ENCODE results near the gene CBFA2T3. TPM values are rescaled to one million over a fixed set of nuclear protein-coding genes. Genes with fewer than 3 reads are reported as not detected.

Gene CBFA2T3
- total and polyA plus RNA-seq, 10 donors = 8.4 to 59.8 (median 26.3) TPM

DNA sequence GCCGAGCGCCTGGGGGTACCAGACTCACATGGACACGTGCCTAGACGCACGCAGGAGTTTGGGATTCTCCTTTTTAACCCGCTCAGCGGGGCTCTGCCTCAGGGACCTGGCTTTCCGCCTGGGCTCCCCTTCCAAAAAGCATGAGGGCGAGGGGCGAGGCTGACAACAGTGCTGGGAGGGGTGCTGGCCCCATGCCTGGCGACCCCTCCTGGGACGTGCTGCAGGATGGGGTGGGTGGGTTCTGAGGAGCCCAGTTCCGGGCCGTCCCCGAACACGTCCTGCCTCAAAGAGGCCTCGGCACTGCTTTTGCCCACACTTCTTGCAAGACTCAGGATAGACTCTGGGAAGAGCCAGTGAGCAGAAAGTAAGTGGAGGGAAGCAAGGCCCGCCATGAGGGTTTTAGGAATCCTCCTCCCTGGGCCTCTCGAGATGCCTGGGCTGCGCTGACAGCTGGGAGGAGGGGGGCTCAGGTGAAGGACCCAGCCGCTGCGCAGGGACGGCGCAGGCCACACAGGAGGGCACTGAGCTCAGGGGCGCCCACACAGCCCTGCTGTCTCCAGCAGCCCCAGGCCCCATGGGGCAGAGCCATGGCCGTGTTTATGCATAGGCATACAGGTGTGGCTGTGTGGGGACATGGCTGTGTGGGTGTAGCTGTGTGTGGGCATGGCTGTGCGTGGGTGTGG, 95.2 kb downstream of the CBFA2T3 start:
- TF ChIP-seq CTCF (IDR thresholded peaks at IDR 0.05 in 8 of 11, conservative IDR thresholded peaks at IDR 0.05 in 3 of 11) (no peak), POLR2AphosphoS5 (IDR thresholded peaks at IDR 0.05) (no peak), POLR2A (IDR thresholded peaks at IDR 0.05) (no peak)
- Histone ChIP-seq H3K36me3 (peaks cover 0 to 100% (median 89%) of the 10 kb centered on the region in 6 donors), H3K4me1 (peaks cover 0 to 16% (median 4%) of the 10 kb centered on the region in 6 donors), H3K9me3 (no peaks in the 10 kb centered on the region), H3K4me3 (no peak overlapping the region), H3K27me3 (replicated peaks in 1 of 7) (no peaks in the 10 kb centered on the region), H3K27ac (peak overlapping the region in 1 of 8 donors; percentile 30)
- 92 to 97% (median 95%) methylated on average over 21 to 27 of the region's 27 CpGs for WGBS, 5 donors
- intact Hi-C loops (cut with DNase I; ENCODE audit: low total_unique reads) = no loop called here
- no peak for DNase-seq

- Histone ChIP-seq H3K27ac (no peak overlapping the region), H3K4me3 (no peak overlapping the region), H3K4me1 (peaks cover 0 to 15% (median 9%) of the 10 kb centered on the region in 6 donors), H3K36me3 (peaks cover 0 to 100% (median 88%) of the 10 kb centered on the region in 6 donors), H3K9me3 (no peaks in the 10 kb centered on the region), H3K27me3 (replicated peaks in 1 of 7) (no peaks in the 10 kb centered on the region)
- WGBS, 5 donors = 86 to 94% (median 91%) methylated on average over 6 to 46 of the region's 46 CpGs
- no peak for DNase-seq
- TF ChIP-seq CTCF (IDR thresholded peaks at IDR 0.05 in 8 of 11, conservative IDR thresholded peaks at IDR 0.05 in 3 of 11) (no peak), POLR2AphosphoS5 (IDR thresholded peaks at IDR 0.05) (peak in 1 of 3 donors; percentile 1)
- intact Hi-C loops (cut with DNase I; ENCODE audit: low total_unique reads) = no loop called here
These were observed 95.9 kb downstream of the CBFA2T3 start for GRCh38 chr16:88881007-88881615.

- H3K9me3 ChIP-seq = no peaks in the 10 kb centered on the region
- 81 to 92% (median 88%) methylated on average over 21 to 36 of the region's 36 CpGs for WGBS, 5 donors
- no peaks in the 10 kb centered on the region for H3K27me3 ChIP-seq (replicated peaks in 1 of 7)
- no peak overlapping the region for H3K4me3 ChIP-seq
- TF ChIP-seq POLR2A (IDR thresholded peaks at IDR 0.05) (no peak), POLR2AphosphoS5 (IDR thresholded peaks at IDR 0.05) (peak in 1 of 3 donors; percentile 15), CTCF (IDR thresholded peaks at IDR 0.05 in 8 of 11, conservative IDR thresholded peaks at IDR 0.05 in 3 of 11) (no peak)
- peaks cover 0 to 16% (median 12%) of the 10 kb centered on the region in 6 donors for H3K4me1 ChIP-seq
- no peak for DNase-seq
- H3K36me3 ChIP-seq = peaks cover 0 to 100% (median 81%) of the 10 kb centered on the region in 6 donors
- intact Hi-C loops (cut with DNase I; ENCODE audit: low total_unique reads) = no loop called here
- no peak overlapping the region for H3K27ac ChIP-seq
These were observed 96.6 kb downstream of the CBFA2T3 start for GRCh38 chr16:88880226-88881006.

DNA sequence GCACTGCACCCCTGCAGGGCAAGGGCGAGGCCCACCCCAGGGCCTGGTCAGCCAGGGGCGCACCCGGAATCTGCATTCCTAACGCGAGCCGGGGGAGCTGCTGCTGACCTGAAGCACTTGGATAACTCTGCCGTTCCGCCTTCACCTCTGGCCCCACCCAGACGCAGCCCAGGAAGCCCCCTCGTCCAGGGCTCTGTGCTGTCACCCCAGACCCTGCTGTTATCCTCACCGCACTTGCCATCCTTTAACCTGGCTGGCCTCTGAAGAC, 97.3 kb downstream of the CBFA2T3 start:
- H3K27ac ChIP-seq = no peak overlapping the region
- intact Hi-C loops (cut with DNase I; ENCODE audit: low total_unique reads) = no loop called here
- no peak for TF ChIP-seq POLR2A (IDR thresholded peaks at IDR 0.05)
- no peak for TF ChIP-seq POLR2AphosphoS5 (IDR thresholded peaks at IDR 0.05)
- TF ChIP-seq CTCF (IDR thresholded peaks at IDR 0.05 in 8 of 11, conservative IDR thresholded peaks at IDR 0.05 in 3 of 11) = no peak
- H3K4me1 ChIP-seq = peaks cover 0 to 16% (median 12%) of the 10 kb centered on the region in 6 donors
- H3K9me3 ChIP-seq = no peaks in the 10 kb centered on the region
- H3K27me3 ChIP-seq (replicated peaks in 1 of 7) = no peaks in the 10 kb centered on the region
- H3K4me3 ChIP-seq = no peak overlapping the region
- DNase-seq = no peak
- peaks cover 0 to 100% (median 74%) of the 10 kb centered on the region in 6 donors for H3K36me3 ChIP-seq
- 78 to 96% (median 92%) methylated on average over 5 to 11 of the region's 11 CpGs for WGBS, 5 donors

All from spleen (tissue), 11 donors.